Measurements from ENCODE around the gene CBFA2T2. TPM values are rescaled to one million over a fixed set of nuclear protein-coding genes. Genes with fewer than 3 reads are reported as not detected.
"Not testable (repeated sequence)": the region's sequence is repeated elsewhere in the genome, so short reads cannot be mapped to it uniquely, and the experiment has no call there.

Gene CBFA2T2
- total RNA-seq (29.2 and 31.1 TPM in 2 replicates), polyA plus RNA-seq (33.1 and 37.5 TPM in 2 replicates)

DNA sequence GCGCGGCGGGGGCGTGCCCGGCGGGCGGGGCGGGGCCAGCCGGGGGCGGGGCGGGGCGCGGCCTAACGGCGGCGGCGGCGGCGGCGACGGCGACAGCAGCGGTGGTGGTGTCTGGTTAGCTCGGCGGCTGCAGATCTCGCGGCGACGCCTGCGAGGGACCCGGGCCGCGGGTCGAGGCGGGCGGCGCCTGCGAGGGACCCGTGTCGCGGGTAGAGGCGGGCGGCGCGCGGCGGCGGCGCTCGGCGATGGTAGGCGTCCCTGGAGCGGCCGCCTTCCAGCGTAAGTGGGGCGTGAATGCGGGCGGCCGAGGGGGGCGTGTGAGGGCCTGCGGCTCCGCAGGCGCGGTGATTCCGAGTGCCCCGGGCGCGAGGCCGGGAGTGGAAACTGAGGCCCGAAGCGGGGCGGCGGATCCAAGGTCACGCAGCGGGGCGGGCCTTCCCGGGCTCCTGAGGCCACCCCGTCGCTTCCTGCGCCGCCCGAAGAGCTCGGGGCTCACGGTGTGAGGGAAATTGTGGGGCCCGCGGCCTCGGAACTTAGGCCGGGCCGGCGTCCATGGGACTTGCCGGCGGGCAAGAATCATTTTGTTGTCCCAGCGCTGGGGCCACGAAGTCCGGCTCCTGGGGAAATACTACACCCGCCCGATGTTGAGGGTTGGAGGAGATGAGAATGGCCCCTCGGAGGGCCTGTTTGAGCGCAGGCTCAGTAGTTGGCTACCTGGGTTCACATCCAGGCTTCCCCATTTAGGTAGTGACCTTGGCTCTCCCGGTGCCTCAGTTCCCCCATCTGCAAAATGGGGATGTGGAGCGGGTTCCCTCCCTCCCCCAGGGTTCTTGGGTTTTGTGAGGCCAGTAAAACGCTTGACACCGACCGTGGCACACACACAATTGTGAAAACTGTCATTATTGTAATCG lies at the start of gene CBFA2T2:
Gene CBFA2T2, plus strand, starts transcription at position 74 of the 911 bp plus-strand sequence. Its CDS starts 172 bp downstream, at position 246.
- no peaks in the 10 kb centered on the region for H3K9me3 ChIP-seq (ENCODE audit: low read depth)
- H3K4me2 ChIP-seq = peak within 1 kb of the TSS; percentile 90
- no peaks in the 10 kb centered on the region for H3K9me2 ChIP-seq (replicated peaks; ENCODE audit: insufficient read depth)
- H3K79me2 ChIP-seq = peaks cover 48% of the 10 kb centered on the region
- 2% methylated on average over 77 of the region's 105 CpGs for WGBS (ENCODE audit: low lambda C conversion rate, missing lambda C conversion rate)
- no peak for DNase-seq (ENCODE audit: low spot score)
- peaks cover 13% of the 10 kb centered on the region for H3K4me1 ChIP-seq (ENCODE audit: insufficient read depth)
- TF ChIP-seq EZH2phosphoT487 (IDR thresholded peaks at IDR 0.05; ENCODE audit: low read depth, severe bottlenecking, unreplicated experiment) (no peak), EZH2 (IDR thresholded peaks at IDR 0.05; ENCODE audit: borderline replicate concordance) (no peak)
- TF ChIP-seq, protein P1, sequence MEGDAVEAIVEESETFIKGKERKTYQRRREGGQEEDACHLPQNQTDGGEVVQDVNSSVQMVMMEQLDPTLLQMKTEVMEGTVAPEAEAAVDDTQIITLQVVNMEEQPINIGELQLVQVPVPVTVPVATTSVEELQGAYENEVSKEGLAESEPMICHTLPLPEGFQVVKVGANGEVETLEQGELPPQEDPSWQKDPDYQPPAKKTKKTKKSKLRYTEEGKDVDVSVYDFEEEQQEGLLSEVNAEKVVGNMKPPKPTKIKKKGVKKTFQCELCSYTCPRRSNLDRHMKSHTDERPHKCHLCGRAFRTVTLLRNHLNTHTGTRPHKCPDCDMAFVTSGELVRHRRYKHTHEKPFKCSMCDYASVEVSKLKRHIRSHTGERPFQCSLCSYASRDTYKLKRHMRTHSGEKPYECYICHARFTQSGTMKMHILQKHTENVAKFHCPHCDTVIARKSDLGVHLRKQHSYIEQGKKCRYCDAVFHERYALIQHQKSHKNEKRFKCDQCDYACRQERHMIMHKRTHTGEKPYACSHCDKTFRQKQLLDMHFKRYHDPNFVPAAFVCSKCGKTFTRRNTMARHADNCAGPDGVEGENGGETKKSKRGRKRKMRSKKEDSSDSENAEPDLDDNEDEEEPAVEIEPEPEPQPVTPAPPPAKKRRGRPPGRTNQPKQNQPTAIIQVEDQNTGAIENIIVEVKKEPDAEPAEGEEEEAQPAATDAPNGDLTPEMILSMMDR (IDR thresholded peaks at IDR 0.05; ENCODE audit: poor library complexity) = no peak
- H3K27me3 ChIP-seq = no peaks in the 10 kb centered on the region
- H3K4me3 ChIP-seq = peak within 1 kb of the TSS; percentile 97
- H4K20me1 ChIP-seq (ENCODE audit: insufficient read depth, poor library complexity, severe bottlenecking) = peaks cover 36% of the 10 kb centered on the region
- no peaks in the 10 kb centered on the region for H3K36me3 ChIP-seq (replicated peaks; ENCODE audit: insufficient read depth, low read depth)
- H3K27ac ChIP-seq = peak within 1 kb of the TSS; percentile 97
- peak within 1 kb of the TSS; percentile 80 for H2AFZ ChIP-seq

DNA sequence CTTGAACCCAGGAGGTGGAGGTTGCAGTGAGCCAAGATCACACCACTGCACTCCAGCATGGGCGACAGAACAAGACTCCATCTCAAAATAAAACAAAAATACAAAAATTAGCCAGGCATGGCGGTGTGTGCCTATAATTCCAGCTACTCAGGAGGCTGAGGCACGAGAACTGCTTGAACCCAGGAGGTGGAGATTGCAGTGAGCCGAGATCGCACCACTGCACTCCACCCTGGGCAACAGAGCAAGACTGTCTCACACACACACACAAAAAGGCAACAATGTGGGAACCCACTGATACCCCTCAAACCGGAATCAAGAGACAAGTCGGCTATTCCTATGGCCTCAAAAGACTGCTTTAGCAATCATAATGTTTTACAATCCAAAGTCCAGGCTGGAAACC lies 49.3 kb upstream of the CBFA2T2 start:
- H3K36me3 ChIP-seq (replicated peaks; ENCODE audit: insufficient read depth, low read depth); H4K20me1 ChIP-seq (ENCODE audit: insufficient read depth, poor library complexity, severe bottlenecking); H3K9me3 ChIP-seq (ENCODE audit: low read depth); DNase-seq (ENCODE audit: low spot score); H3K9me2 ChIP-seq (replicated peaks; ENCODE audit: insufficient read depth); H3K4me2 ChIP-seq; H3K27me3 ChIP-seq; H3K79me2 ChIP-seq; H2AFZ ChIP-seq; H3K4me3 ChIP-seq; H3K27ac ChIP-seq: not testable (repeated sequence)
- 82% methylated on average over 7 of the region's 7 CpGs for WGBS (ENCODE audit: low lambda C conversion rate, missing lambda C conversion rate)
- H3K4me1 ChIP-seq (ENCODE audit: insufficient read depth) = peaks cover 13% of the 10 kb centered on the region

DNA sequence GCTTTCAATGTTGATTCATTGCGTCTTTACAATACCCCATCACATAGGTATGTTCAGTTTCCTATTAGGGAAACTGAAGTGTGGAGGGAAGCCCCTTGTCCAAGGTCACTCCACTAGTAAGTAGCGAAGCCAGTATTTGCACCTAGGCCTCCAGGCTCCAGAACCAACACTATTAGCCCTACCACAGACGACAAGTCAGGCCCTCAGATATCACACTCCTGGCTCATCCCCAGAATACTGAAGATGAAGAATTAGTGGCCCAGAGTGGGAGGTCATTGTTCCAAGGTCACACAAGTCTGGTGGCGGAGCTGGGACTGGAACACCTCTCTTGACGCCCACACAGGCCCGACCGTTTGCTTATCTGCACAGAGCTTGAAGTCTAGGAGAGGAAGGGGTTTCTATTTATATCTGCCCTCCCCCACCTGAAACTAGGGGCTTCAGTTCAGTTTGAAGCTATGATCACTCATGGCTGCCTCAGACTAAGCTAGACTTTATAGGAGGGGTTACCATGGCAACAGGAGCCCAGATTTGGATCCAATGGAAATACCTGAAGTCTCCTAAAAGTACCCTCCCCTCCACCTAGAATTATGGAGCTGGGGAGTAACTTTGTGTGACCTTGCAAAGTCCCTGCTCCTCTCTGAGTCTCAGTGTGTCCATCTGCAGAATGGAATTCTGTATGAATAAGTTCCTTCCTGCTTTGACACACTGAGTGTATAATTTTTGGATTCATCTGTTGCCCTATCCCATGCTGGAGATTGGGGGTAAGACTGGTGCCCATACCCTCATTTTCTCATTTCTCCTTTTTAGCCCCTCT lies 48.5 kb upstream of the CBFA2T2 start:
- Histone ChIP-seq H4K20me1 (ENCODE audit: insufficient read depth, poor library complexity, severe bottlenecking) (no peaks in the 10 kb centered on the region), H3K9me3 (ENCODE audit: low read depth) (no peaks in the 10 kb centered on the region), H3K9me2 (replicated peaks; ENCODE audit: insufficient read depth) (no peaks in the 10 kb centered on the region), H3K27me3 (no peaks in the 10 kb centered on the region), H2AFZ (no peak overlapping the region), H3K4me2 (no peak overlapping the region), H3K27ac (no peak overlapping the region), H3K36me3 (replicated peaks; ENCODE audit: insufficient read depth, low read depth) (no peaks in the 10 kb centered on the region), H3K4me3 (no peak overlapping the region), H3K4me1 (ENCODE audit: insufficient read depth) (peaks cover 13% of the 10 kb centered on the region), H3K79me2 (peaks cover 2% of the 10 kb centered on the region)
- peak; percentile 22 for DNase-seq (ENCODE audit: low spot score)
- no peak for TF ChIP-seq EZH2phosphoT487 (IDR thresholded peaks at IDR 0.05; ENCODE audit: low read depth, severe bottlenecking, unreplicated experiment)
- no peak for TF ChIP-seq EZH2 (IDR thresholded peaks at IDR 0.05; ENCODE audit: borderline replicate concordance)
- TF ChIP-seq, protein P1 (IDR thresholded peaks at IDR 0.05; ENCODE audit: poor library complexity) = no peak
- WGBS (ENCODE audit: low lambda C conversion rate, missing lambda C conversion rate) = 71% methylated on average over 7 of the region's 7 CpGs

Measured in hepatocyte (in vitro differentiated cells).